H1 (cell line): ENCODE results near the gene DDX43. TPM values are rescaled to one million over a fixed set of nuclear protein-coding genes. Genes with fewer than 3 reads are reported as not detected.
"Not testable (repeated sequence)": the region's sequence is repeated elsewhere in the genome, so short reads cannot be mapped to it uniquely, and the experiment has no call there.

Experiments
- CTCF ChIA-PET: fragments of 300-600 bp; sonication (Branson Sonifier 250); formaldehyde crosslinking; loops from one replicate; lab custom pipeline; 2021; ENCODE audit not compliant: partially characterized antibody; lab: Charles Lee
- POLR2A ChIA-PET: fragments of 300-600 bp; sonication (Branson Sonifier 250); formaldehyde crosslinking; loops from one replicate; lab custom pipeline; 2021; ENCODE audit warnings: inconsistent platforms; ENCODE audit not compliant: partially characterized antibody; lab: Charles Lee
- DNase-seq, 2 experiments: peaks; one replicate each; pipeline versions ENCODE4 v3.0.0 to v3.0.0-alpha.2; 2010 to 2022; ENCODE audit warnings: low spot score in 2 of 2, low read depth in 1 of 2, mixed read lengths in 1 of 2
- FAIRE-seq: peaks from 2 replicates; lab custom pipeline; 2011; peaks lifted over from hg19 to GRCh38; lab: Jason Lieb, UNC
- H2AFZ ChIP-seq: 2 replicates; pipeline ENCODE4 v1.8.1; 2012; ENCODE audit warnings: low read length, inconsistent platforms
- H2AK5ac ChIP-seq: 2 replicates; pipeline ENCODE4 v1.6.1; 2013; ENCODE audit warnings: low read depth, low read length
- H2BK120ac ChIP-seq: replicated peaks from 2 replicates; pipeline ENCODE3; 2013; ENCODE audit warnings: low read depth, low read length, inconsistent platforms
- H2BK12ac ChIP-seq: 2 replicates; pipeline ENCODE4 v1.6.1; 2013; ENCODE audit warnings: low read depth, low read length
- H2BK15ac ChIP-seq: 2 replicates; pipeline ENCODE4 v1.6.1; 2013; ENCODE audit warnings: low read length
- H2BK20ac ChIP-seq: 2 replicates; pipeline ENCODE4 v1.6.1; 2013; ENCODE audit warnings: low read length
- H2BK5ac ChIP-seq: 2 replicates; pipeline ENCODE4 v1.6.1; 2013; ENCODE audit warnings: low read depth, low read length
- H3K14ac ChIP-seq: 2 replicates; pipeline ENCODE4 v1.6.1; 2013; ENCODE audit warnings: inconsistent platforms; ENCODE audit not compliant: insufficient read length
- H3K18ac ChIP-seq: 2 replicates; pipeline ENCODE4 v1.6.1; 2013; ENCODE audit warnings: low read length; ENCODE audit errors: extremely low read depth
- H3K23ac ChIP-seq: 2 replicates; pipeline ENCODE4 v1.6.1; 2013; ENCODE audit warnings: inconsistent platforms; ENCODE audit not compliant: insufficient read length
- H3K23me2 ChIP-seq: 2 replicates; pipeline ENCODE4 v1.6.1; 2013; ENCODE audit warnings: low read depth, low read length
- H3K27ac ChIP-seq: 2 replicates; pipeline ENCODE4 v1.6.1; 2011; ENCODE audit warnings: low read depth, low read length, inconsistent platforms
- H3K27me3 ChIP-seq, 4 experiments: replicated peaks in 1 of 4; 1 replicate in 1 of 4; 2 replicates in 3 of 4; pipeline versions ENCODE4 v1.6.1 to v1.8.1; 2011 to 2013; ENCODE audit warnings: low read length in 3 of 4, mild to moderate bottlenecking in 3 of 4, inconsistent platforms in 2 of 4, mixed read lengths in 2 of 4, moderate library complexity in 1 of 4; ENCODE audit not compliant: control insufficient read depth in 3 of 4, insufficient read depth in 3 of 4; ENCODE audit errors: extremely low read depth in 1 of 4
- H3K36me3 ChIP-seq, 4 experiments: 2 replicates each; pipeline versions ENCODE4 v1.6.1 to v1.8.1; 2011 to 2013; ENCODE audit warnings: mild to moderate bottlenecking in 4 of 4, low read length in 3 of 4, moderate library complexity in 2 of 4, control low read depth in 1 of 4, inconsistent platforms in 1 of 4; ENCODE audit not compliant: insufficient read depth in 4 of 4, control insufficient read depth in 2 of 4
- H3K4ac ChIP-seq: replicated peaks from 2 replicates; pipeline ENCODE3; 2013; ENCODE audit warnings: low read length, low read depth, mixed read lengths, inconsistent platforms; ENCODE audit not compliant: insufficient read length
- H3K4me1 ChIP-seq, 4 experiments: replicated peaks in 1 of 4; 1 replicate in 1 of 4; 2 replicates in 3 of 4; pipeline versions ENCODE4 v1.6.1 to v1.8.1; 2011 to 2013; ENCODE audit warnings: low read length in 3 of 4, inconsistent platforms in 2 of 4, mixed read lengths in 1 of 4; ENCODE audit not compliant: insufficient read depth in 4 of 4, control insufficient read depth in 3 of 4
- H3K4me2 ChIP-seq, 2 experiments: 2 replicates each; pipeline versions ENCODE4 v1.6.1 to v1.8.1; 2011 to 2013; ENCODE audit warnings: low read depth in 2 of 2, low read length in 2 of 2, control low read depth in 1 of 2, inconsistent platforms in 1 of 2, mild to moderate bottlenecking in 1 of 2; ENCODE audit not compliant: insufficient read depth in 1 of 2
- H3K4me3 ChIP-seq, 4 experiments: fragments of 200-600, 300-600 bp in 1 of 4; sonication (generic), shearing (Covaris generic), sonication (Bioruptor Twin) in 1 of 4; 2 replicates each; pipeline versions ENCODE4 v1.5.1 to v1.8.1; 2011 to 2016; ENCODE audit warnings: low read length in 4 of 4, low read depth in 3 of 4, control low read depth in 2 of 4, inconsistent platforms in 2 of 4, mild to moderate bottlenecking in 2 of 4, mixed read lengths in 1 of 4, moderate library complexity in 1 of 4; ENCODE audit not compliant: insufficient read depth in 2 of 4; ENCODE audit errors: extremely low read depth in 1 of 4
- H3K56ac ChIP-seq: replicated peaks from 2 replicates; pipeline ENCODE3; 2013; ENCODE audit warnings: low read depth, mild to moderate bottlenecking, mixed read lengths, low read length, inconsistent platforms; ENCODE audit not compliant: insufficient read length
- H3K79me1 ChIP-seq: 2 replicates; pipeline ENCODE4 v1.6.1; 2013; ENCODE audit warnings: low read depth, low read length, control low read depth
- H3K79me2 ChIP-seq, 2 experiments: 2 replicates each; pipeline versions ENCODE4 v1.6.1 to v1.8.1; 2012 to 2013; ENCODE audit warnings: low read length in 2 of 2, mild to moderate bottlenecking in 2 of 2, inconsistent platforms in 1 of 2; ENCODE audit not compliant: insufficient read depth in 2 of 2, control insufficient read depth in 1 of 2
- H3K9ac ChIP-seq, 4 experiments: replicated peaks in 1 of 4; 1 replicate in 1 of 4; 2 replicates in 3 of 4; pipeline versions ENCODE4 v1.6.1 to v1.8.1; 2011 to 2013; ENCODE audit warnings: low read depth in 3 of 4, low read length in 3 of 4, control low read depth in 2 of 4, mild to moderate bottlenecking in 2 of 4, moderate library complexity in 2 of 4, inconsistent platforms in 1 of 4; ENCODE audit errors: extremely low read depth in 1 of 4
- H3K9me3 ChIP-seq, 2 experiments: 2 replicates each; pipeline versions ENCODE4 v1.6.1 to v1.8.1; 2012 to 2013; ENCODE audit warnings: mild to moderate bottlenecking in 2 of 2, moderate library complexity in 2 of 2, control low read depth in 1 of 2, inconsistent platforms in 1 of 2, low read depth in 1 of 2, low read length in 1 of 2, mixed read lengths in 1 of 2; ENCODE audit not compliant: insufficient read depth in 2 of 2
- H4K20me1 ChIP-seq, 2 experiments: replicated peaks in 1 of 2; 2 replicates each; pipeline versions ENCODE3 to v1.8.1; 2011 to 2013; ENCODE audit warnings: inconsistent platforms in 2 of 2, low read length in 2 of 2, mild to moderate bottlenecking in 1 of 2; ENCODE audit not compliant: insufficient read depth in 2 of 2, control insufficient read depth in 1 of 2
- H4K5ac ChIP-seq: 2 replicates; pipeline ENCODE4 v1.6.1; 2013; ENCODE audit warnings: low read length, low read depth, mixed read lengths, inconsistent platforms; ENCODE audit not compliant: insufficient read length
- H4K8ac ChIP-seq: 2 replicates; pipeline ENCODE4 v1.8.0; 2013; ENCODE audit warnings: mild to moderate bottlenecking, moderate library complexity, low read length, inconsistent platforms; ENCODE audit not compliant: insufficient read depth; ENCODE audit errors: extremely low read depth
- H4K91ac ChIP-seq: replicated peaks from 2 replicates; pipeline ENCODE3; 2013; ENCODE audit warnings: low read length, mixed read lengths, inconsistent platforms; ENCODE audit not compliant: insufficient read length
- WGBS, 2 experiments: shearing (Covaris generic) in 1 of 2; methylation state at CpG; one replicate each; pipeline versions ENCODE4 v1.1.6 to v1.1.7; 2013 to 2015; ENCODE audit warnings: low lambda C conversion rate in 2 of 2, mixed read lengths in 2 of 2, inconsistent platforms in 1 of 2, low coverage in 1 of 2, missing lambda C conversion rate in 1 of 2; ENCODE audit not compliant: insufficient replicate concordance in 2 of 2, insufficient coverage in 1 of 2, insufficient read length in 1 of 2; ENCODE audit errors: extremely low coverage in 1 of 2, missing lambda C conversion rate in 1 of 2; 5-methylcytosine and 5-hydroxymethylcytosine counted together
- polyA plus RNA-seq, 7 experiments: library from polyadenylated mRNA; depleted of rRNA in 3 of 7; stranded (reverse) in 5 of 7; unstranded in 2 of 7; fragments of >200 nt in 5 of 7; fragments of 200-250 nt in 2 of 7; gene quantifications; 1 replicate in 5 of 7; 2 replicates in 1 of 7; 4 replicates in 1 of 7; pipeline versions ENCODE4 v1.2.1 to v1.2.3, GENCODE V29; 2011 to 2013; ENCODE audit warnings: missing spikeins in 2 of 7, mixed read lengths in 2 of 7
- total RNA-seq: library from RNA; stranded (reverse); fragmentation: NEBNext Ultra II Directional; extraction: Animal tissue kit (Norgen Biotek cat#: 25700); gene quantifications from 2 replicates; pipeline ENCODE4 v1.2.1, GENCODE V29; 2021

DDX43 gene
- total and polyA plus RNA-seq, 2 of the 8 experiments (the other 6 are each of a cell fraction or from before 2014, with no cell fraction given), result 0.05 TPM; not detected in 1

DNA sequence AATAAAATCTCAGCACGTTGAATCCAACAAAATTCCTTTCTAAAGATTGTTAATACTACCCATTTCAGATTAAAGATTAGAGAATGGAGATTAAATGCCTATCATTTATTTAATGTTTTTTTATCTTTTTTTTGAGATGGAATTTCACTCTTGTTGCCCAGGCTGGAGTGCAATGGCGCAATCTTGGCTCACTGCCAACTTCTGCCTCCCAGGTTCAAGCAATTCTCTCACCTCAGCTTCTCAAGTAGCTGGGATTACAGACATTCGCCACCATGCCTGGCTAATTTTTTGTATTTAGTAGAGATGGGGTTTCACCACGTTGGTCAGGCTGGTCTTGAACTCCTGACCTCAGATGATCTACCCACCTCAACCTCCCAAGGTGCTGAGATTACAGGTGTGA is 2.4 kb upstream of the DDX43 start:
- not testable (repeated sequence) for H2BK5ac ChIP-seq, H3K18ac ChIP-seq, H3K79me1 ChIP-seq, H3K56ac ChIP-seq, H3K27me3 ChIP-seq, H2AFZ ChIP-seq, H2BK12ac ChIP-seq, H3K9me3 ChIP-seq, H3K4me1 ChIP-seq, H3K4me3 ChIP-seq, H3K23ac ChIP-seq, H4K5ac ChIP-seq, H3K14ac ChIP-seq, H2BK120ac ChIP-seq, H2BK20ac ChIP-seq, H4K91ac ChIP-seq, H3K4ac ChIP-seq, H4K8ac ChIP-seq, H2AK5ac ChIP-seq, H4K20me1 ChIP-seq, H3K27ac ChIP-seq, H3K79me2 ChIP-seq, H3K36me3 ChIP-seq, H3K9ac ChIP-seq, H3K23me2 ChIP-seq, FAIRE-seq, H3K4me2 ChIP-seq, H2BK15ac ChIP-seq
- CTCF ChIA-PET, result interaction anchor here (0.8 kb wide), 1 partner anchor 107 kb away, joined by 3 read pairs; no protein-coding TSS in a partner anchor
- WGBS, 2 experiments, result 88% methylated on average over 3 of the region's 4 CpGs; no CpG with 5 or more reads in 1 of the 2 experiments
- POLR2A ChIA-PET, result interaction anchor here (0.6 kb wide), 1 partner anchor 57 kb away, joined by 4 read pairs; no protein-coding TSS in a partner anchor
- peak in 1 of 2 experiments; percentile 11 for DNase-seq
